Stimulated activated naive CD8-positive, alpha-beta T cell treated with anti-CD3 and anti-CD28 coated beads, Interleukin-15, Interleukin-2, amounts not matched to agents 100 U/mL and 50 U/mL, for 24 hours (primary cell): ENCODE data around the gene JAK3.
A peak's percentile ranks its signal among the peaks of the same experiment; 100 is the strongest.
"Not testable (repeated sequence)": the region's sequence is repeated elsewhere in the genome, so short reads cannot be mapped to it uniquely, and the experiment has no call there.

Experiments used
- ATAC-seq: fragments of 150-1000 bp; cut with Tn5 transposase; one replicate; pipeline ENCODE4 v1.10.0; 2021
- DNase-seq: peaks from one replicate; pipeline ENCODE4 v3.0.0; 2021

JAK3 gene

DNA sequence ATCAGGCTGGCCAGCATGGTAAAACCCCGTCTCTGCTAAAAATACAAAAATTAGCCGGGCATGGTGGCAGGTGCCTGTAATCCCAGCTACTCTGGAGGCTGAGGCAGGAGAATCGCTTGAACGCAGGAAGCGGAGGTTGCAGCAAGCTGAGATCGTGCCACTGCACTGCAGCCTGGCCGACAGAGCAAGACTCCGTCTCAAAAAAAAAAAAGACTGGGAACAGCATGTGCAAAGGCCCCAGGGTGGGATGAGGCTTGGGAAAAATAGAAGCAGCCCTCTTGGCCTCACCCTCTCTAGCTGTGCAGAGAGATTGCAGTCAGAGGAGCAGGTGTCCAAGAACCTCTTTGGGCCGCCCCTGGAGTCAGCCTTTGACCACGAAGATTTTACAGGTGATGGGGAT is 69.9 kb downstream of the JAK3 start:
- not testable (repeated sequence) for ATAC-seq, DNase-seq

- DNase-seq: peak; percentile 44
- ATAC-seq: peak; percentile 59
Observed at GRCh38 chr19:17775991-17776803, 71.6 kb downstream of the JAK3 start.

DNA sequence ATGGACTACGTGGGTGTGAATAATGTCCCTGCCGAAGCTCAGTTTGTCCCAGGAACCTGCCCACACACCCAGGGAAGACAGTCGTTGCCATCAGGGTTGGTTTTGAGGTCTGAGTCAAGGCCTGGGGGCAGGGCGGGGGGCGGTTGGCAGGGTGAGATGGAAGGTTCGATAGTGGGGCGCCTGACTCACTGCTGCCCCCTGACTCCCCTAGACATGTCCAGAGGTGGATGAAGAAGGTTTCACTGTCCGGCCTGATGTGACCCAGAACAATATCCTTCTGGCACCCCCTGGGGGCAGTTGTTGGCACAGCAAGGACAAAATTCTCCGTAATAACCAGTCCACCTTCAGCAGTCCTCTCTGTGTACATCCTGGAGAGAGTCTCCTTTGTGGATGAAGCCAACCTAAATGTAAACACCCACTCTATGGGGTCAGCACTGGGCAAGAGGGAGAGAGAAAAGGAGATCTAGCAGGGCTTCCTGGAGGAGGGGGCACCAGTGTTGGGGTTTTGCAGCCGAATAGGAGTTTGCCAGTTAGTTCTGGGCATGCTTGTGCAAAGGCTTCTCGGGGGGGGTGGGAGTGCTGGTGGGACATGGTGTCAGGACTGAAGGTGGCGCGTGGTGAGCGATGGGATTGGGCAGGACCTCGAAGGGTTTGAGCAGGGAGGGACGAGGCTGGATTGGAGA is 72.4 kb downstream of the JAK3 start:
- DNase-seq (peak; percentile 59), ATAC-seq (no peak)
